ENCODE measurements around the gene PTPN1. TPM values are rescaled to one million over a fixed set of nuclear protein-coding genes. Genes with fewer than 3 reads are reported as not detected.
"Not testable (repeated sequence)": the region's sequence is repeated elsewhere in the genome, so short reads cannot be mapped to it uniquely, and the experiment has no call there.

PTPN1 gene
- total and polyA plus RNA-seq, 5 donors: 20.8 to 37.4 (median 25.6) TPM

DNA sequence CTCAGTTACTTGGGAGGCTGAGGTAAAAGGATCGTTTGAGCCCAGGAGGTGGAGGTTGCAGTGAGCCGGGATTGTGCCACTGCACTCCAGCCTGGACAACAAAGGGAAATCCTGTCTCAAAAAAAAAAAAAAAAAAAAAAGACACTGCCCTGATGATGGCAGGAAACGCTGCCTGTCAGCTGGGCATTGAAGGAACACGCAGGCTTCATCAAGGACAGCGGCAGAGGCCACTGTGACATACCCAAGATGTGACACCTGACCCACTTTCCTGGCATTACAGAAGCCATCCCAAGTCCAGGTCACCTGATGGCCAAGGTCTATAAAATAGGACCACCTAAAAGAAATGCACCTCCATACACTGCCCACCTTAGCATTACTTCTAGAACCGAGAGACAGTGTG, 105.2 kb downstream of the PTPN1 start:
- no peak for ATAC-seq
- no peak overlapping the region for H3K4me3 ChIP-seq (ENCODE audit: low read length)
- no peaks in the 10 kb centered on the region for H3K9me3 ChIP-seq (ENCODE audit: control insufficient read depth, low read length)
- H3K4me1 ChIP-seq (ENCODE audit: control insufficient read depth, insufficient read depth, low read length): no peaks in the 10 kb centered on the region
- no peak overlapping the region for H3K27ac ChIP-seq (ENCODE audit: low read length)
- H3K27me3 ChIP-seq (ENCODE audit: control insufficient read depth, insufficient read depth): no peaks in the 10 kb centered on the region
- intact Hi-C loops (cut with DNase I): no loop called here
- WGBS: 65% methylated on average over 6 of the region's 6 CpGs
- no peak for DNase-seq

DNA sequence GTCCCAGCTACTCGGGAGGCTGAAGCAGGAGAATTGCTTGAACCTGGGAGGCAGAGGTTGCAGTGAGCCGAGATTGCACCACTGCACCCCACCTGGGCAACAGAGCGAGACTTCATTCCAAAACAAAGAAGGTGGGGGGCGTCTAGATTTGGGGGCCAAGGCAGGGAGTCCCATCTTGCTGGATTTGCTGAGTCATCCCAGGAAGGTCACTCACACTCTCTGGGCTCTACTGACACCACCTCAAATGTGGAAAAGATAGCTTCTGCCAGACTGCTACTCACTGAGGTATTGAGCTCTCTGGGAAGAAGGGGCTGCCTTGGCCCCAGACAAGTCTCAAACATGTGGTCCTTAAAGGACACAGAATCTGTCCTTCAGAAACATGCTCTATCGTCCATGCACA, 106.8 kb downstream of the PTPN1 start:
- Histone ChIP-seq H3K27me3 (ENCODE audit: control insufficient read depth, insufficient read depth) (no peaks in the 10 kb centered on the region), H3K9me3 (ENCODE audit: control insufficient read depth, low read length) (peaks cover 2% of the 10 kb centered on the region), H3K4me3 (ENCODE audit: low read length) (no peak overlapping the region), H3K27ac (ENCODE audit: low read length) (no peak overlapping the region), H3K4me1 (ENCODE audit: control insufficient read depth, insufficient read depth, low read length) (no peaks in the 10 kb centered on the region)
- 91% methylated on average over 5 of the region's 5 CpGs for WGBS
- DNase-seq (peak in 2 of 3 donors; percentile 3 to 8), ATAC-seq (no peak)
- intact Hi-C loops (cut with DNase I): no loop called here

DNA sequence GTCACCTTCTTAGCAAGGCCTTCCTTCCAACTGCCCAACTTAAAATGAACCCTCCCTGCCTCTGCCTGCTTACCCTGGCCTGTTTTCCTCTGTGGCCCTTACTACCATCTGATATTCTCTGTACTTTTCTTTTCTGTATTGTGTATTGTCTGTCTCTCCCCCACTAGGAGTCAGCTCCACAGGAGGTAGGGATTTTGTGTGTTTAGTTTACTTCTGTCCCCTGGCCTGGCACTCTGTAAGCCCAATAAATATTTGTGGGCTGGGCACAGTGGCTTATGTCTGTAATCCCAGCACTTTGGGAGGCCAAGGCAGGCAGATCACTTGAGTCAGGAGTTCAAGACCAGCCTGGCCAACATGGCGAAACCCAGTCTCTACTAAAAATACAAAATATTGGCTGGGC, 108.4 kb downstream of the PTPN1 start:
- 98% methylated on average over 1 of the region's 1 CpG for WGBS
- ATAC-seq (no peak), DNase-seq (no peak)
- H3K27me3 ChIP-seq (ENCODE audit: control insufficient read depth, insufficient read depth): no peaks in the 10 kb centered on the region
- H3K9me3 ChIP-seq (ENCODE audit: control insufficient read depth, low read length): peaks cover 2% of the 10 kb centered on the region
- intact Hi-C loops (cut with DNase I): no loop called here
- H3K4me1 ChIP-seq (ENCODE audit: control insufficient read depth, insufficient read depth, low read length): no peaks in the 10 kb centered on the region
- no peak overlapping the region for H3K27ac ChIP-seq (ENCODE audit: low read length)
- no peak overlapping the region for H3K4me3 ChIP-seq (ENCODE audit: low read length)

DNA sequence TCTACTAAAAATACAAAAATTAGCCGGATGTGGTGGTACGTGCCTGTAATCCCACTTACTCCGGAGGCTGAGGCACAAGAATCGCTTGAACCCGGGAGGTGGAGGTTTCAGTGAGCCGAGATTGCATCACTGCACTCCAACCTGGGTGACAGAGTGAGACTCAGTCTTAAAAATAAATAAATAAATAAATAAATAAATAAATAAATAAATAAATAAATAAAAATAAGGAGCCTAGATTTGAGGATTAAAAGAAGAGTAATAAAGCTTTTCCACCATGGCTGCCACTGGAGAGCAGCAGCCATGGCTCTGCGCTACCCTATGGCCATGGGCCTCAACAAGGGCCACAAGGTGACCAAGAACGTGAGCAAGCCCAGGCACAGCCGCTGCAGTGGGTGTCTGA, 110.3 kb downstream of the PTPN1 start:
- H3K27me3 ChIP-seq (ENCODE audit: control insufficient read depth, insufficient read depth); H3K9me3 ChIP-seq (ENCODE audit: control insufficient read depth, low read length); H3K27ac ChIP-seq (ENCODE audit: low read length); ATAC-seq; H3K4me3 ChIP-seq (ENCODE audit: low read length); H3K4me1 ChIP-seq (ENCODE audit: control insufficient read depth, insufficient read depth, low read length): not testable (repeated sequence)
- WGBS: 96% methylated on average over 9 of the region's 9 CpGs
- intact Hi-C loops (cut with DNase I): loop anchor here in 3 of 4 donors (10.0 kb wide), 3 partner anchors 84 to 124 kb away; no protein-coding TSS in a partner anchor
- peak in 1 of 3 donors; percentile 11 for DNase-seq

DNA sequence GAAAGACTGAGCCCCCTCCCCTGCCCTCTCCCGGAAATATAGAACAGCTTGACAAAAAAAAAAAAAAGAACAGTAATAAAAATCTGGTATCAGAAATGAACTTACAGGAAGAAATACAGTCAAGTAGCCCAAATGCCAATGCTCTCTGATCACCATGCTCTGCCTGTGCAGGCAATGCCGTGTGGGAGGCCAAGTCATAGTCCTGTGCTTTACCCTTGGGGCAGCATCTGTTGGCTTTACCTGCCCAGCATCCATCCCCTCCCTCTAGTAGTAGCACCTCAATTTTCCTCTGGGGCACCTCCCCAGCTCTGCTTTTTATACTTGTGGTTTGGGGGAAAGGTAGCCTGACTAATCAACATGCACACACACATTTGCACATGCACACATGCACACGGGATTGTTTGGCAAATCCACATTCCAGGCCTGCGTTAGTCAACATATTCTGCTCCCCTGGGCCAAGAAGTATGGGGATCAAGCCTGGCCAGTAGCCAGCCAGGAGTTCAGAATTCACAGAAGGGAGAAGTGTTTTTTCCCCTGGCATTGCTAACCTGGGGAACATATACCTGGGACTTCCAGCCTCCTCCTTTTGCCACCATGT, 111.0 kb downstream of the PTPN1 start:
- WGBS: 85% methylated on average over 4 of the region's 4 CpGs
- no peak for ATAC-seq
- Histone ChIP-seq H3K27me3 (ENCODE audit: control insufficient read depth, insufficient read depth) (no peaks in the 10 kb centered on the region), H3K27ac (ENCODE audit: low read length) (no peak overlapping the region), H3K4me1 (ENCODE audit: control insufficient read depth, insufficient read depth, low read length) (peaks cover under 1% of the 10 kb centered on the region), H3K9me3 (ENCODE audit: control insufficient read depth, low read length) (peaks cover 2% of the 10 kb centered on the region), H3K4me3 (ENCODE audit: low read length) (no peak overlapping the region)
- intact Hi-C loops (cut with DNase I): loop anchor here in 3 of 4 donors (10.0 kb wide), 3 partner anchors 84 to 124 kb away; no protein-coding TSS in a partner anchor
- peak in 2 of 3 donors; percentile 3 to 14 for DNase-seq

DNA sequence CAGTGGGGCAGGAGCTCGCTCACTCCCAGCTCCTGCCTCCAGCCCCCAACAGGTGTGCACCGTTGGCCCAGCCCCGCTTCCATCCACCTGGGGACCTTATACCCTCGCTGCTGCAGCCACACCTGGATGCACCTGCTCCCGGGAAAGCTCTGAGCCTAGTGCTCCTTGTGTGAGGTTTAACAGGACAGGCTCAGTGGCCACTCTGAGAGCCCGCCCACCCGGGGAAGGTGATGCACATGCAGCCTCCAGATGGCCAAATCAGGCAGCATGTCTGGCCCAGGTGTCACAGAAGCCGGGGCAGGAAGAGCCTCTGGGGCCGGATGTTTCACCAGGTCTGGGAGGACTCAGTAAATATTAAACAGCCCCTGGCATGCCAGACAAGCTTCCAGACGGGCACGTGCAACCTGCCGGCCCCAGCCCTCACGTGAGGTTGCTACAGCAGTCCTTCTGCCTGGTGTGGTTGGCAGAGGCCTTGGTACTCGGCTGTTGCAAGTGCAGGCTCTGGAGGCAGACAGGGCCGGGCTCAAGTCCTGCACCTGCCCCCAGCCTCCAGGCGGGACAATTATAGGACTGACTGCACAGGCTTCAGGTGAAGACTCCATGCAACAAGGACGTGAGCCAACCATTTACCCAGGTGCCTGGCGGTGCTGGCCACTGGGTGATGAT, 114.3 kb downstream of the PTPN1 start:
- peak in 1 of 3 donors; percentile 56 for DNase-seq
- intact Hi-C loops (cut with DNase I): loop anchor here in 3 of 4 donors (10.0 kb wide), 3 partner anchors 80 to 120 kb away; no protein-coding TSS in a partner anchor
- H3K27me3 ChIP-seq (ENCODE audit: control insufficient read depth, insufficient read depth): no peaks in the 10 kb centered on the region
- peaks cover 2% of the 10 kb centered on the region for H3K4me1 ChIP-seq (ENCODE audit: control insufficient read depth, insufficient read depth, low read length)
- H3K4me3 ChIP-seq (ENCODE audit: low read length): no peak overlapping the region
- peaks cover 2% of the 10 kb centered on the region for H3K9me3 ChIP-seq (ENCODE audit: control insufficient read depth, low read length)
- no peak for ATAC-seq
- no peak overlapping the region for H3K27ac ChIP-seq (ENCODE audit: low read length)
- WGBS: 88% methylated on average over 18 of the region's 18 CpGs

DNA sequence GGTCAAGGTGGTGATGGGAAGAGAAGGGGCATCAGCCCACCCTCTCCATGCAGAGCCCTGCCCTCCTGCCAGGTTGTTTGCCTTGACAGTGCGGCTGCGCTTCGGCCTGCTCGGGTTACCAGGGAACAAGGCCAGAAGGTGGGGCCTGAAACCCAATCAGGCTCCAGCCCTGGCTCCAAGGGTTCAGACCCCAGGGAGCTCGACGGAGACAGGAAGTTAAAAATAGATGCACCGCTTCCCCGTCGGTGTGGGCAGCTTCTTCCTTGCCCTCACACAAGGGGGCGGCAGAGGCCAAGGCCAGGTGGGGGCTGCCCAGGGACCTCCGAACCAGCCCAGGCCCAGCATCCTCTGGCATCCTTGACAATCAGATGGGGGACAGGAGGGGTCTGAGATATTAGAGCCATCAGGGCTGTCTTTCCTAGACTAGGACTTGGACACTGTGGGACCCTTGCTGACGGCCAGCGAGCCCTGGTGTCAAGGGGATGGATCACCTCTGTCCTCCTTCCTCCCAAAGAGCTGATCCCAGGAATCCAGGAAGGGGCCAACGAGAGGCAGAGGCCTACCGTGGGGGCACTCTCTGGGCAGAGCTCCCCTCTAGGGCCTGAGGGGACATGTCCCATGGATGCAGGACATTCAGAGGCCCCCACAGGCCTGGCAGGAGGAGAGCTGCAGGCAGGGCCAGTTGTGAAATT, 115.9 kb downstream of the PTPN1 start:
- intact Hi-C loops (cut with DNase I): loop anchor here in 3 of 4 donors (10.0 kb wide), 3 partner anchors 79 to 119 kb away; no protein-coding TSS in a partner anchor
- H3K27ac ChIP-seq (ENCODE audit: low read length): no peak overlapping the region

DNA sequence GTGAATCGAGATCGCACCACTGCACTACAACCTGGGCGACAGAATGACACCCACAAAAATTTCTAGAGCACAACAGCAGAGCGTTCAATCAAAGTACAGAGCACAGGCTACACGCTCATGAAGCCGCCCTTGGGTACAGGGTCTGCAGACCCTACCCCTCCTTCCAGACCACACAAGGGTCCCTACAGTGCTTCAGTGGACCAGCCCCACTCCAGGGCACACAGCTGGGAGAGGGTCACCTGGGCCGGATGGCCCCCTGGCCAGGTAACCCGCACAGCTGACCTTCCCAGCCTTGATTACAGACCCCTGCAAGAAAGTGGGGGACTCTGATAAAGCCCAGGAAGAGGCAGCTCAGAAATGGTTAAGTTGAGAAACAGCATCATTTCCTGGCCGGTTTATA, 117.6 kb downstream of the PTPN1 start:
- no peaks in the 10 kb centered on the region for H3K27me3 ChIP-seq (ENCODE audit: control insufficient read depth, insufficient read depth)
- ATAC-seq (no peak), DNase-seq (no peak)
- intact Hi-C loops (cut with DNase I): loop anchor here in 3 of 4 donors (10.0 kb wide), 3 partner anchors 77 to 117 kb away; no protein-coding TSS in a partner anchor
- H3K4me3 ChIP-seq (ENCODE audit: low read length): no peak overlapping the region
- WGBS: 87% methylated on average over 9 of the region's 9 CpGs
- H3K4me1 ChIP-seq (ENCODE audit: control insufficient read depth, insufficient read depth, low read length): peaks cover 2% of the 10 kb centered on the region
- H3K9me3 ChIP-seq (ENCODE audit: control insufficient read depth, low read length): no peaks in the 10 kb centered on the region
- no peak overlapping the region for H3K27ac ChIP-seq (ENCODE audit: low read length)

More for the DNA sequence above, 115.9 kb downstream of the PTPN1 start:
- Histone ChIP-seq H3K4me1 (ENCODE audit: control insufficient read depth, insufficient read depth, low read length) (peaks cover 2% of the 10 kb centered on the region), H3K4me3 (ENCODE audit: low read length) (no peak overlapping the region), H3K27me3 (ENCODE audit: control insufficient read depth, insufficient read depth) (no peaks in the 10 kb centered on the region), H3K9me3 (ENCODE audit: control insufficient read depth, low read length) (peaks cover under 1% of the 10 kb centered on the region)
- DNase-seq (peak; percentile 64 to 83 (median 75)), ATAC-seq (peak; percentile 59)
- WGBS: 38% methylated on average over 15 of the region's 15 CpGs

DNA sequence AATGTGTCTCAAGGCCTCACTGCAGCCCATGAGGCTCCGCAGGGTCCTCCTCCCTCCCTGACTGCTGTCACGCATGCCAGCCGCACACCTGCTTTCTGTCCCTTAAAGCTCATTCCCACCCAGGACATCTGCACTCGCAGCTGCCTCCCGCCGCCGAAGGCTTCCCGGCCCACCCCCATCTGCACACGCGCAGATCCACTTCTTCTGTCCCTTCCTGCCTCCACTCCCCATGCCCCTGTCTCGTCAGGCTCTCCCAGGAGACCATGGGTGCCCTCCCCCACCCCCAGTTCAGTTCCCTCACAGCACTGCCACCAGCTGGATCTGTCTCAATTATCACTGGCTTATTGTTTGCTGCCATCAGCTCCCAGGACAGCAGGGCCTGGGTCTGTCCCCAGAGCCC, 118.1 kb downstream of the PTPN1 start:
- no peak overlapping the region for H3K27ac ChIP-seq (ENCODE audit: low read length)
- no peaks in the 10 kb centered on the region for H3K9me3 ChIP-seq (ENCODE audit: control insufficient read depth, low read length)
- H3K4me3 ChIP-seq (ENCODE audit: low read length): no peak overlapping the region
- intact Hi-C loops (cut with DNase I): loop anchor here in 3 of 4 donors (10.0 kb wide), 3 partner anchors 76 to 116 kb away; no protein-coding TSS in a partner anchor
- no peaks in the 10 kb centered on the region for H3K27me3 ChIP-seq (ENCODE audit: control insufficient read depth, insufficient read depth)
- H3K4me1 ChIP-seq (ENCODE audit: control insufficient read depth, insufficient read depth, low read length): peaks cover 2% of the 10 kb centered on the region
- WGBS: 61% methylated on average over 11 of the region's 11 CpGs
- DNase-seq (peak in 1 of 3 donors; percentile 45), ATAC-seq (no peak)

DNA sequence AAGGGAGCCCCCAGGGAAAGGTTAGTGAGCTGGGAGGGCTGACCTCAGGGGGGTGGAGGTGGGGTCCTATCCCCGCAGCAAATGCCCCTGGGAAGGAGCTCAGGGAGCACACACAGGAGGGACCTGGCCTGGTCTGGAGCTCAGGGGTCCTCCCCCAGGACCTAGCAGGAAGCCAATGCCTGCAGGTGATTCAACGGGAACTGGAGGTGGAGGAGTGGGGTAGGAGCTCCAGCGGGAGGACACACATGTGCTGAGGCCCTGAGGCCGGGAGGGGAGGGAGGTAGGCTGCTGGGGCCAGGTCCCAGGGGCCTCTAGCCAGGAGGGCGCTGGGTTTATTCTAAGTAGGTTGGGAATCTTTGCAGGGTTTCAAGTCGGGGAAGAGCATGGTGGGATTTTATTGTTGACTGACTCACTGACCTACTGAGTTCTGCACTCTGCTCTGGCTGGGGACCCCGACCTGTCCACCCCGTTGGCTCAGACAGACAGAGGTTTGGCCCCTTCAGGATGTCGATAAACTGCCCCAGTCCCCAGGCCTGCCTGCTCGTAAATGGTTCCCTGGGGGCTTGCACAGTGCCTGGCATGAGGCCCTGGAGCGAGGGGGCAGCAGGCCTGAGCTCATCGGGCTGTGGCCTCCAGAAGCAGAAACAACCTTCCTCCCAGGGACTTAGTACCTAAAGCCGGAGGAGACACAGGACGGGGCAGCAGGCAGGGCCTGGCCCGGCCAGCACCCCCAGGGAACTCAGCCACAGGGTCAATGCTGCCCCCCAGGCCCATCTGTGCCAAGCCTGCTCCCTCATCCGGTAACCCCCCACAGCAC, 118.9 kb downstream of the PTPN1 start:
- peak in 1 of 3 donors; percentile 44 for DNase-seq
- WGBS: 67% methylated on average over 16 of the region's 16 CpGs
- intact Hi-C loops (cut with DNase I): loop anchor here in 3 of 4 donors (10.0 kb wide), 3 partner anchors 76 to 116 kb away; no protein-coding TSS in a partner anchor
- ATAC-seq: no peak
- H3K27ac ChIP-seq (ENCODE audit: low read length): no peak overlapping the region
- H3K4me3 ChIP-seq (ENCODE audit: low read length): no peak overlapping the region
- peaks cover 2% of the 10 kb centered on the region for H3K4me1 ChIP-seq (ENCODE audit: control insufficient read depth, insufficient read depth, low read length)
- H3K9me3 ChIP-seq (ENCODE audit: control insufficient read depth, low read length): no peaks in the 10 kb centered on the region
- no peaks in the 10 kb centered on the region for H3K27me3 ChIP-seq (ENCODE audit: control insufficient read depth, insufficient read depth)
